Dermis blood vessel endothelial cell (primary cell): ENCODE results near the gene CADM1. TPM values are rescaled to one million over a fixed set of nuclear protein-coding genes. Genes with fewer than 3 reads are reported as not detected.

ENCODE experiments used
- DNase-seq: peaks from one replicate; pipeline ENCODE4 v3.0.0; 2010
- total RNA-seq: library from RNA; depleted of rRNA; stranded (reverse); fragments of >200 nt; gene quantifications from 2 replicates; pipeline ENCODE4 v1.2.3, GENCODE V29; 2014

Gene CADM1
- total RNA-seq, 1 donor from 2014 or later: 2.2 TPM

GRCh38 chr11:115170133-115170815 is 333.9 kb downstream of the CADM1 start:
- peak; percentile 45 for DNase-seq

DNA sequence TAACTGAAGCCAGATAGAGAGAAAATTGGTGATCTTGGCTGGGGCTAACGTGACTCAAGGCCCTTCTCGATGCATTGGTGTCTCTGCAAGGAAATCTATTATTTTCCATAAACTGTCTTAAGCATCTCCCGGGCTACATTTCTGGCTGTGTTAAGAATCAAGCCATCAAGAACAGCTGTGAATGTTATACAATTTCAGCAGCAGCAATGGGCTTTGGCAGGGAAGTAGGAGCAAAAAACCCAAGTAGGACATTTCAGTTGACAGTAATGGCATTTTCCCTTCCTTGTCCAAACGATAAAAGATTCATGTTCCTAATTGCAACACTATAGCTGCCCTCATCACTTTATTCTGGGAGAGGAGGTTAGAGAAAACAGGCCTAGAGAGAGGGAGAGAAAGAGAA is 335.0 kb downstream of the CADM1 start:
- DNase-seq: no peak

DNA sequence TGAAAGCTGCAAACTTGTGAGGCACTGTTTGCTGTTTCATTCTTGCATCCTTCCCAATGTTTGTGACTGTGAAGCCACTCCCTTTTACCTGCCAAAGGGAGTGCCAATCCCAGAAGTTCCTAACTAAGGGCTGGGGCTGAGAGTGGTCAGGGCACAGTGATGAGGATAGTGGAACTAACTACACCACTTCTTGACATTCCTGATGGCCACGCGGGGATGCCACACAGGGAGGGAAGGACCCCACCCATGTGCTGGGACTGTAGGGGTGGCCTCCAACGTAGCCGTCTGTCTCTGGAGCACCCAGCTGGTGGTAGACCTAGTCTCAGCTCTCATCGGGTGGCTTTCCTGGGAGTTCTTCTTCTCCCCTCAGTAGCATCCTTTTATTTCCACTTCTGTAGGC is 335.5 kb downstream of the CADM1 start:
- no peak for DNase-seq

DNA sequence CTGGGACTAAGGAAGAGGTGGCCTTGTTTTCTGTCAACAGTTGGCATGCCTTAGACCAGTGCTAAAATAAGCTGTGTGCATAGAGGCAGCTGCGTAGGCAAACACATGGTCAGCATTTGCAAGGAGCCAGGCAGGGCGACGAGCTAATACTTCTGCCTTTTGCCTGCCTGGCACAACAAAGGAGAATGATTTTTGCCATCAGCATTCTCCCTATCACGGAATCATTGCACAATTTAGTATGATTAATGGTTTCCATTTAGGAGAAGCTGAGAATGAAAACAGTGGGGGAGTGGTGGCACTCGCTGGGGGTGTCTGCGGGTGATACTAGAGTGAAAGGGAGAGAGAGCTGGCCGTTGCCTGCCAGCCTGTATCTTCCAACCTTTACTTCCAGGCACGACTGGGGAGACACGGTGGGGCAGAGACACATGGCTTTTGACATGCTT is 336.0 kb downstream of the CADM1 start:
- no peak for DNase-seq

DNA sequence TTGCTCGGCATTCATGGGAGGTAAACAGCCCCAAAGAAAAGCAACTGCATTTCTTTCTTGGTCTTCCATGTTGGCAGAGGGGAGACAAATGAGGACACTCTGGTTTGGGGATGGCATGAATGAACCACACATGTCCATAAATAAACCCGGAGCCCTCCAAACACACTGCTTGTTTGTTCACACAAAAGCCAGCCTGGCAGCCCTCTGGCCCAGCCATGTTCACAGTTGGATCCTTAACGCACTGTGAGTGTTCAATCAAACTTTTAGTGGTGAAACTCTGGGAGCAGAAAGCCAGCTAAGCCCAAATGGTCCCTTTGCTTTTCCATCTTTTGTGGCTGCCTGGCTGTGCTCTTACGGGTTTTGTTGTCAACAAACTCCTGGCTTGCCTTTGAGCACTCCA is 336.8 kb downstream of the CADM1 start:
- DNase-seq: no peak

GRCh38 chr11:115166820-115167219 is 337.4 kb downstream of the CADM1 start:
- no peak for DNase-seq

- no peak for DNase-seq
These were observed 339.4 kb downstream of the CADM1 start for GRCh38 chr11:115164774-115165173.

GRCh38 chr11:115162919-115163318 is 341.3 kb downstream of the CADM1 start:
- DNase-seq: no peak

DNA sequence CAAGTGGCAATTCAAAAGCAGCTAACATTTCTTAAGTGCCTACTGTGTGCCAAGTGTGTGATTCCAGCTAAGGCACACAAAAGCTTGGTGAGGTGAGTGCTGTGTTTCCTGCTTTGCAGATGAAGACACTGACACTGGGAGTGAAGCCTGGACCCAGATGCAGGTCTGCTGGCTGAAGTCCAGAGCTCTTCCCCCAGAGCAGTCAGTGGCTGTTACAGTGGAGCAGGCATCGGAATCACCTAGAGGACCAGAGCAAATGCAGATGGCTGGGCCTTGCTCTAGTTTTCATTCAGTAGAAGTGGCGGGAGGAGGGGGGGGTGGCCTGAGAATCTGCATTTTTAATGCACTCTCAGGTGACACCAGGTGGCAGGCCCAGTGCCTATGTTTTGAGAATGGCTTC is 342.3 kb downstream of the CADM1 start:
- DNase-seq: no peak

- DNase-seq: no peak
These were observed 345.0 kb downstream of the CADM1 start for GRCh38 chr11:115159207-115159606.

DNA sequence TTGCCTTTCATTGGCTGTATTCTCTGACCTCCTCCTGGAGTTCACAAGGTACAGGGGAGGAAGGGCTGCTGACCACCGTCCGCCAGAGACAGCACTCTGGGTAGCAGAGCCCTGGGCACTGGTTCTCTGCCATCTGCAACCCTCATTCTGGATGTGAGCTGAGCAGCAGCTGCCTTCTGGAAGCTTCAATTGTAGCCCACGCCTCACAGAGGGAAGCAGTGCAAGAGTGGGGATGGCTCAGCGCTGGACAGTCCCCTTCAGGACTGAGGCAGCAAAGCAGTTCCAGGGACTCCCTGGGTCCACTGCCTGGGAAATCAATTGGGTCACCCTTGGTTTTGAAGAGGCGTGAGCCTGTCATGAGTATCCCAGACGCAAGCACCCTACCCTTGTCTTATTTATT is 346.2 kb downstream of the CADM1 start:
- DNase-seq: no peak

DNA sequence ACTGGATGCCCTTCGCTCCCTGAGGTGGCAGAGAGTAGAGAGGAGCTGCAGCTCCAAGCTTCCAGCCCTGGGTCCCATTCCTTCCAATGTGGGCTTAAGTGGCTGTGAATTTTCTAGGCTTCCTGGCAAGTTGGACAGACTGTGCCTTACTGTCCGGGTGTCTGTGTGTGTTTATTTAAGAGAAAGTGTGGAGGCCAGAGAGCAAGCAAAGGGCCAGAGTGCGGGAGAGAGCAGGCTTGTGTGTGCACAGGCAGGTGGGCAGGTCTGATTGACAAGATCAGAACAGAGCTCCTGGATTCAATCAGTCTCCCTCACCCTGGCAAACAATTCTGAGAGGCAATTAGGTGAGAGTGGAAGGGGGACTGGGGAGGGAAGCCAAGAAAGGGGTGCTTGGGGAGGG is 347.0 kb downstream of the CADM1 start:
- DNase-seq: no peak

DNA sequence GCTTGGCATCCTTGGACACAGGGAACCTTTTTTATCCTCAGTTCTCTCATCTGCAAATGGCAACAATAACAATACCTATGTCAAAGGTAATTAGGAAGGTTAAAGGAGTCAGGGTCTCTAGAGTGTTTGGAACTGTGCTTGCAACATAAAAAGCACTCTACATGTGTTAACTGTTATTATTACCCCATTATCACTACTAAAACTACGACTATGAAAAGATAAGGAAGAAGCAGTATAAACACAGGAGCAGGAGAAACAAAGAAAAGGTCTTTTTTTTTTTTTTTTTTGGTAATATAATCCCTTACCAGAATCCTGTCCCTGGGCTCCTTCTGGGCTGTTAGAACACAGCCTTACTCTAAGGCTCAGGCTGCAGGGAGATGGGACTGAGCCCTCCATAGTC is 348.2 kb downstream of the CADM1 start:
- DNase-seq: no peak

DNA sequence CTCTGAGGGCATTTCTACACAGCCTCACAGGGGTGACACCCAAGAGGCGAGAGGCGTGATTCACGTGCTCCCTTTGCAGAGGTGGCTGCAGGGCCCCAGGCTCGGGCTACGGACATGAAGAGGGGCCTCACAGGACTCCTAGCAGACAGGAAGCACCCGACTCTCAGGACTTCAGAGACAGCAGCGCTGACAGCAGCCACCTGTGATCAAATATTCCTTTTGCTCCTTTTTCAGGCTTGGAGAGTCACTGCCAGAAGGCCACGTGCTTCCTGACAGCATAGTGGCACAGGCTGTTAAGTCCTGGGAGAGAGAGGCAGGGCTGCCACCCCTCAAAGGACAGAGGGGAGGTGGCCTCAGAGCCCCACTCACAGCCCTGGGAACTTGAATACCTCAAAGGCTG is 348.9 kb downstream of the CADM1 start:
- no peak for DNase-seq

DNA sequence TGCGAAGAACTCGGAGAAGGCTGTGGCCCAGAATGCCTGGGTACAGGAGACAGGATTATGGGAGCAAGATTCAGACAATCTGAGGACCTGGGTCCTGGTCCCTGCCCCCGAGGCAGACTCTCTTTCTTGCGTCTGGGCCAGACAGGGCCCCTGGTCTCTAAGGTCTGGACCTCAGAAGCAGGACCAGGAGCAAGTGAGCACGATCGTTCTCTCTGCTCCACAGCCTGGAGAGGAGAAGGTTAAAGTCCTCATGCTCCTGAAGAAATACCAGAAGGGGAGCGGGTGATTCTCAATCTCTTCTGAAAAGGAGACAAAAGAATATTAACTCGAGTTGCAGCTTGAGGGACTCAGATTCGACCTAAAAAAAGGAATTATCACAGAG is 349.9 kb downstream of the CADM1 start:
- no peak for DNase-seq

DNA sequence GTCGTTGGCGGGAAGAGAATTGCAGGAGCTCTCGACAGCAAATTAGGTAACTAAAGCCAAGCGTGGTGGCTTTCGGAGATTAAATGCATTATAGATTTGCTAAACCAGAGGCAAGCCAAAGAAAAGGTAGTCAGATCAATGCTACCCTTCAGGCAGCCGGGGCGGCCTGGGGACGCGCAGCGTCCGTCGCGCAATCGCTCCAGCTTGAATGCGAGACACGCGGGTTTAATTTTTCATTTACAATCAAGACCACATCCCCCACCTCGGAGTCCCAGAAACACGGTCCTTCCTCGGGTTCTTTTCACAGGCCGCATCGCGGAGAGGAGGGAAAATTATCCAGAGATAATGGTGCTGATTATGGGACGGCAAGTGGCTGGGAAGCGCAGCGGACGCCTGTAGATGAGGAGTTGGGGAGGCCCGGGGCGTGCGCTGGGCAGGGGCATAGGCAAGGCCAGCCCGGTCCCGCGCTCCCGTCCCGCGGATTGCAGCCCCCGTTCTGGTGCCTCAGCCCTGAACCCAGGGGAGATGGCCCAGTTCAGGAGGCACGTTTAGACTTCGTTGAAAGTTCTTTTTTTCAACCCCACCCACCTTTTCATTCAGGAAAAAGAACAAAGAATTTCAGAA is 350.4 kb downstream of the CADM1 start:
- no peak for DNase-seq

- DNase-seq: no peak
These were observed 351.1 kb downstream of the CADM1 start for GRCh38 chr11:115153135-115153534.

- DNase-seq: no peak
These were observed 353.2 kb downstream of the CADM1 start for GRCh38 chr11:115151010-115151409.

GRCh38 chr11:115148691-115149090 is 355.5 kb downstream of the CADM1 start:
- no peak for DNase-seq

DNA sequence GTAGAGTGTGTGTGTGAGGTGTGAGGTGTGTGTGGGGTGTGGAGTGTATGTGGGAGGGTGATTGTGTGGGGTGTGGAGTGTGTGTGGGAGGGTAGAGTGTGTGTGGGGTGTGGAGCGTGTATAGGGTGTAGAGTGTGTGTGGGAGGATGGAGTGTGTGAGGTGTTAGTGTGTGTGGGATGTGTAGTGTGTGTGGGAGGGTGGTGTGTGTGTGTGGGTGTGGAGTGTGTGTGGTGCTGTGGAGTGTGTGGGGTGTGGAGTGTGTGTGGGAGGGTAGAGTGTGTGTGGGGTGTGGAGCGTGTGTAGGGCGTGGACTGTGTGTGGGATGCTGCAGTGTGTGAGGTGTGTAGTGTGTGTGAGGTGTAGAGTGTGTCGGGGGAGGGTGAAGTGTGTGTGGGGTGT is 356.1 kb downstream of the CADM1 start:
- DNase-seq: no peak

GRCh38 chr11:115147243-115147807 is 356.9 kb downstream of the CADM1 start:
- no peak for DNase-seq

GRCh38 chr11:115146425-115146824 is 357.8 kb downstream of the CADM1 start:
- DNase-seq: no peak

DNA sequence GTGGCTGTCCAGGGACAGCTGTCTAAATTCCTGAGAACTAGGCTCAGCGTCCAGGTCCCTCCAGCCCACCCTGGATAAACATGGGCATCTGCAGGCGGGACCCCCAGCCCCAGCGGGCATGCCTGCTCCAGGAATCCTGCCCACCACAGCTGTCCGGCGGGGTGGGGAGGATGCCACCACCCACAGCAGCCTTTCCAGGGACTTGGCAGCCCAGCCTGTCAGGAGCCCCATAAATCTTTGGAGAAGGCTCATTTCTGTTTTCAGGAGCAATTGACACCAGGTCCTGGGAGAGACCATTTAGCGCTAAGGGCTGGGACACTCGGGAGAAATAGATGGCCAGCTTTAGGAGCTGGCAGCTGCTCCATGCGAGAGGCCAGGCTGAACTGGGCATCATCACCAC is 358.9 kb downstream of the CADM1 start:
- no peak for DNase-seq

- no peak for DNase-seq
These were observed 359.3 kb downstream of the CADM1 start for GRCh38 chr11:115144914-115145313.
